Keratinocyte (primary cell): ENCODE results near the gene R3HDM2. TPM values are rescaled to one million over a fixed set of nuclear protein-coding genes. Genes with fewer than 3 reads are reported as not detected.

Experiments used
- DNase-seq: peaks from one replicate; pipeline ENCODE4 v3.0.0-alpha.2; 2011; ENCODE audit warnings: low read depth, missing footprints, low spot score
- FAIRE-seq: peaks from 2 replicates; lab custom pipeline; 2011; peaks lifted over from hg19 to GRCh38; lab: Jason Lieb, UNC
- H2AFZ ChIP-seq: 2 replicates; pipeline ENCODE4 v1.6.0; 2012; ENCODE audit warnings: low read length, control low read depth, inconsistent platforms; ENCODE audit not compliant: control insufficient read depth
- H3K27ac ChIP-seq: 2 replicates; pipeline ENCODE4 v1.5.1; 2011; ENCODE audit warnings: low read length; ENCODE audit not compliant: control insufficient read depth, insufficient read depth
- H3K27me3 ChIP-seq: 3 replicates; pipeline ENCODE4 v1.6.0; 2011; ENCODE audit warnings: low read length; ENCODE audit not compliant: control insufficient read depth, insufficient read depth; ENCODE audit errors: extremely low read depth
- H3K36me3 ChIP-seq, 2 experiments: 2 replicates in 1 of 2; 3 replicates in 1 of 2; pipeline ENCODE4 v1.5.1; 2011; ENCODE audit warnings: low read length in 2 of 2, mild to moderate bottlenecking in 1 of 2; ENCODE audit not compliant: control insufficient read depth in 2 of 2, insufficient read depth in 2 of 2; ENCODE audit errors: extremely low read depth in 1 of 2
- H3K4me1 ChIP-seq: 3 replicates; pipeline ENCODE4 v1.5.1; 2011; ENCODE audit warnings: low read length; ENCODE audit not compliant: control insufficient read depth, insufficient read depth; ENCODE audit errors: extremely low read depth
- H3K4me2 ChIP-seq: 3 replicates; pipeline ENCODE4 v1.6.0; 2011; ENCODE audit warnings: low read depth, low read length; ENCODE audit not compliant: control insufficient read depth, insufficient read depth; ENCODE audit errors: extremely low read depth
- H3K4me3 ChIP-seq, 3 experiments: fragments of 200-600 bp in 1 of 3; sonication (generic) in 1 of 3; 2 replicates in 2 of 3; 3 replicates in 1 of 3; pipeline ENCODE4 v1.5.1; 2011 to 2016; ENCODE audit warnings: low read length in 3 of 3, mild to moderate bottlenecking in 3 of 3, control low read depth in 2 of 3, inconsistent platforms in 1 of 3, low read depth in 1 of 3, mixed read lengths in 1 of 3, mixed run types in 1 of 3, moderate library complexity in 1 of 3; ENCODE audit not compliant: control insufficient read depth in 2 of 3, insufficient read depth in 2 of 3; ENCODE audit errors: extremely low read depth in 1 of 3
- H3K79me2 ChIP-seq: 2 replicates; pipeline ENCODE4 v1.6.0; 2012; ENCODE audit warnings: low read length; ENCODE audit not compliant: control insufficient read depth, insufficient read depth
- H3K9ac ChIP-seq: 3 replicates; pipeline ENCODE4 v1.6.0; 2011; ENCODE audit warnings: low read length; ENCODE audit not compliant: control insufficient read depth, insufficient read depth; ENCODE audit errors: extremely low read depth
- H3K9me1 ChIP-seq: 3 replicates; pipeline ENCODE4 v1.6.0; 2011; ENCODE audit warnings: low read length; ENCODE audit not compliant: control insufficient read depth, insufficient read depth; ENCODE audit errors: extremely low read depth
- H3K9me3 ChIP-seq: 2 replicates; pipeline ENCODE4 v1.5.1; 2012; ENCODE audit warnings: low read depth, low read length; ENCODE audit not compliant: control insufficient read depth
- H4K20me1 ChIP-seq: 3 replicates; pipeline ENCODE4 v1.6.0; 2011; ENCODE audit warnings: low read length; ENCODE audit not compliant: control insufficient read depth, insufficient read depth; ENCODE audit errors: extremely low read depth
- EZH2 ChIP-seq: IDR thresholded peaks from one replicate; pipeline ENCODE4 v1.6.1; 2012; ENCODE audit warnings: inconsistent platforms, mild to moderate bottlenecking, low read length, moderate library complexity
- dilution Hi-C: fragments of 300-500 bp; cut with MboI; formaldehyde crosslinking; loops from one replicate; pipeline ENCODE4 v1.7.0; 2020; ENCODE audit warnings: low sequenced_read_pairs; ENCODE audit not compliant: extremely low pct_ligation_motif_present
- polyA plus RNA-seq, 5 experiments: library from polyadenylated mRNA; depleted of rRNA in 3 of 5; stranded (reverse) in 3 of 5; stranded (forward) in 1 of 5; unstranded in 1 of 5; fragments of >200 nt; gene quantifications; 1 replicate in 1 of 5; 2 replicates in 3 of 5; 3 replicates in 1 of 5; pipeline versions ENCODE4 v1.2.1 to v1.2.3, GENCODE V29; 2011 to 2012; ENCODE audit warnings: missing spikeins in 2 of 5, low read depth in 1 of 5, low replicate concordance in 1 of 5
- TF ChIP-seq, protein P1 (sequence below), 3 experiments: IDR thresholded peaks in 1 of 3; conservative IDR thresholded peaks in 1 of 3; optimal IDR thresholded peaks in 1 of 3; 2 replicates in 2 of 3; 3 replicates in 1 of 3; pipeline versions ENCODE3 to v1.5.1; 2011; ENCODE audit warnings: low read length in 3 of 3, mild to moderate bottlenecking in 3 of 3, moderate library complexity in 2 of 3, control low read depth in 1 of 3, inconsistent platforms in 1 of 3; ENCODE audit not compliant: insufficient read depth in 2 of 3; ENCODE audit errors: extremely low read depth in 1 of 3

R3HDM2 gene
- polyA plus RNA-seq, 1 donor (not counting 4 experiments of a cell fraction or from before 2014, with no cell fraction given), result 11.1 TPM

DNA sequence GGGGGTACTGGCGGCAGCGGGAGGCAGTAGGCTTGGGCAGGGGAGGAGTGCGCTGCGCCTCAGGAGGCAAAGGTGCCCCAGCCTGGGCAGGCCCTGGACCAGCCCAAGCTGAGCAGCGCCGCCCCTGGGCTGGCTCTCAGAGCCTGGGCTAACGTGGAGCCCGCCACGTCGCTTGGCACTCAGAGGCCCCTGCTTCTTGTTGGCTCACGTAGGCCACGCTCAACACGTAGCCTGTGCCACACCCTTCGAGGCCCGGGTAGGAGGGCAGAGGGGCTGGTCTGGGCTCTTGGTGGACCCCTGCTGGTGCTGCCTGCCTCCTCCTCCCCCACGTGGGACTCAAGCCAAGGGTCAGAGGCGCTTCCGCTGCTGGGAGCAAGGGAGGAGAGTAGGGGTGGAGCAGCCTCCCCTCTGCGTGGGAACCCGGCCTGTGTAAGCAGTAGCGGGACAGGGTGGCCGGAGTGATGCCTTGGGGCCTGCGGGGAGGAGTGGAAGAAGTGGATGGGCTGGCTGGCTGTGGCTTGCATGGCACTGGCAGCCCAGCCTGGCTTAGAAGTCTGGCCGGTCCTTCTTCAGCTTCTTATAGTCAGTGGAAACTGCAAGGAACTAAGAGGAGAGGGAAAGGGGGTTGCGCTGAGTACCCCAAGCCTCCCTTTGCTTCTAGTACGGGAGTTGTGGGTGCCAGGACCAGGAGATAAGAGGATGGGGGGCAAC is 195.7 kb downstream of the R3HDM2 start:
- no peaks in the 10 kb centered on the region for H4K20me1 ChIP-seq
- H3K4me2 ChIP-seq, result peak overlapping the region; percentile 94
- TF ChIP-seq, protein P1, sequence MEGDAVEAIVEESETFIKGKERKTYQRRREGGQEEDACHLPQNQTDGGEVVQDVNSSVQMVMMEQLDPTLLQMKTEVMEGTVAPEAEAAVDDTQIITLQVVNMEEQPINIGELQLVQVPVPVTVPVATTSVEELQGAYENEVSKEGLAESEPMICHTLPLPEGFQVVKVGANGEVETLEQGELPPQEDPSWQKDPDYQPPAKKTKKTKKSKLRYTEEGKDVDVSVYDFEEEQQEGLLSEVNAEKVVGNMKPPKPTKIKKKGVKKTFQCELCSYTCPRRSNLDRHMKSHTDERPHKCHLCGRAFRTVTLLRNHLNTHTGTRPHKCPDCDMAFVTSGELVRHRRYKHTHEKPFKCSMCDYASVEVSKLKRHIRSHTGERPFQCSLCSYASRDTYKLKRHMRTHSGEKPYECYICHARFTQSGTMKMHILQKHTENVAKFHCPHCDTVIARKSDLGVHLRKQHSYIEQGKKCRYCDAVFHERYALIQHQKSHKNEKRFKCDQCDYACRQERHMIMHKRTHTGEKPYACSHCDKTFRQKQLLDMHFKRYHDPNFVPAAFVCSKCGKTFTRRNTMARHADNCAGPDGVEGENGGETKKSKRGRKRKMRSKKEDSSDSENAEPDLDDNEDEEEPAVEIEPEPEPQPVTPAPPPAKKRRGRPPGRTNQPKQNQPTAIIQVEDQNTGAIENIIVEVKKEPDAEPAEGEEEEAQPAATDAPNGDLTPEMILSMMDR (optimal IDR thresholded peaks at IDR 0.05 in 1 of 3, IDR thresholded peaks at IDR 0.05 in 1 of 3, conservative IDR thresholded peaks at IDR 0.05 in 1 of 3; ENCODE audit: extremely low read depth in 1 of 3, insufficient read depth in 2 of 3, low read length in 3 of 3), result peak in 2 of 3 experiments; percentile 7 to 27
- TF ChIP-seq EZH2, result no peak
- peak overlapping the region; percentile 41 for H3K9ac ChIP-seq
- H3K36me3 ChIP-seq, result peaks cover 25 to 41% of the 10 kb centered on the region in 2 experiments
- peaks cover 82% of the 10 kb centered on the region for H3K4me1 ChIP-seq
- H3K27me3 ChIP-seq, result peaks cover 15% of the 10 kb centered on the region
- dilution Hi-C loops, result no loop called here
- FAIRE-seq (peak; percentile 34), DNase-seq (peak; percentile 76)
- H3K27ac ChIP-seq, result peak overlapping the region; percentile 31
- H3K9me3 ChIP-seq, result no peaks in the 10 kb centered on the region
- H2AFZ ChIP-seq, result no peak overlapping the region
- H3K9me1 ChIP-seq, result no peaks in the 10 kb centered on the region
- peaks cover 17% of the 10 kb centered on the region for H3K79me2 ChIP-seq
- H3K4me3 ChIP-seq, result peak overlapping the region in 2 of 3 experiments; percentile 33 to 39

GRCh38 chr12:57234571-57235016 is 196.2 kb downstream of the R3HDM2 start:
- DNase-seq (no peak), FAIRE-seq (no peak)
- Histone ChIP-seq H3K9me1 (no peaks in the 10 kb centered on the region), H3K27me3 (peaks cover 9% of the 10 kb centered on the region), H2AFZ (no peak overlapping the region), H3K4me3 (no peak overlapping the region), H3K36me3 (peaks cover 25 to 41% of the 10 kb centered on the region in 2 experiments), H3K4me1 (peaks cover 76% of the 10 kb centered on the region), H3K9me3 (no peaks in the 10 kb centered on the region), H3K9ac (peak overlapping the region; percentile 28), H3K79me2 (peaks cover 23% of the 10 kb centered on the region), H3K27ac (peak overlapping the region; percentile 47), H4K20me1 (no peaks in the 10 kb centered on the region), H3K4me2 (peak overlapping the region; percentile 41)
- TF ChIP-seq, protein P1 (optimal IDR thresholded peaks at IDR 0.05 in 1 of 3, IDR thresholded peaks at IDR 0.05 in 1 of 3, conservative IDR thresholded peaks at IDR 0.05 in 1 of 3; ENCODE audit: extremely low read depth in 1 of 3, insufficient read depth in 2 of 3, low read length in 3 of 3), result no peak
- no peak for TF ChIP-seq EZH2
- dilution Hi-C loops, result no loop called here
